ENCODE data around the gene KDM3A.

GRCh38 chr2:86525421-86526340, 84.5 kb downstream of the KDM3A start:
- TF ChIP-seq CTCF (IDR thresholded peaks at IDR 0.05 in 2 of 3, conservative IDR thresholded peaks at IDR 0.05 in 1 of 3; ENCODE audit: insufficient read depth in 2 of 3, low read depth in 1 of 3, low read length in 3 of 3) (no peak), PCBP2 (IDR thresholded peaks at IDR 0.05; ENCODE audit: low read depth, low read length, poor library complexity, severe bottlenecking) (no peak), ZNF512 (tag; IDR thresholded peaks at IDR 0.05) (no peak), ZBTB1 (CRISPR knock-in tag; IDR thresholded peaks at IDR 0.05; ENCODE audit: borderline replicate concordance, low read depth) (no peak), CHD4 (IDR thresholded peaks at IDR 0.05; ENCODE audit: insufficient read depth, insufficient replicate concordance, low read depth, low read length, poor library complexity, severe bottlenecking) (no peak), EP300 (IDR thresholded peaks at IDR 0.05; ENCODE audit: low read length) (no peak), CEBPB (tag; IDR thresholded peaks at IDR 0.05) (no peak), DDX20 (tag; IDR thresholded peaks at IDR 0.05; ENCODE audit: low read depth) (no peak), ARNT (IDR thresholded peaks at IDR 0.05) (no peak)
- TF ChIP-seq, protein P1, sequence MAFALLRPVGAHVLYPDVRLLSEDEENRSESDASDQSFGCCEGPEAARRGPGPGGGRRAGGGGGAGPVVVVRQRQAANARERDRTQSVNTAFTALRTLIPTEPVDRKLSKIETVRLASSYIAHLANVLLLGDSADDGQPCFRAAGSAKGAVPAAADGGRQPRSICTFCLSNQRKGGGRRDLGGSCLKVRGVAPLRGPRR (CRISPR knock-in tag; IDR thresholded peaks at IDR 0.05), result no peak
